Measurements from ENCODE around the gene STYX.

DNA sequence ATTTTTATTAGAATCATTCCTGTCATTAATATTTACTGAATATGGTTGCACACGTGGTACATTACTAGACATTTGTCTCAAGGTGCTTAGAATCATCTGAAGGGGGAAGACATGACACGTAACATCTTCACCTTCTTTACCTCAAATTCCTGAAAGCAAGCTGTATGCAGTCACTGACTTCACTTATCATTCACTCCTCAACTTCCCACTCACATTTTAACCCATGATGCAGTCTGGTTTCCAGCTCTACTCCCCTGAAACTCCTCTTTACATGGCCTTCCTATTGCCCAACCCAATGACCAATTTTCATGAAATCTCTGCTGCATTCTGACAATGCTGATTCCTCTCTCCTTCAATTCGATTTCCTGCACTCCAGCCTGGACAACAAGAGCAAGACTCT lies 28.7 kb upstream of the STYX start:
- TF ChIP-seq, protein P1, sequence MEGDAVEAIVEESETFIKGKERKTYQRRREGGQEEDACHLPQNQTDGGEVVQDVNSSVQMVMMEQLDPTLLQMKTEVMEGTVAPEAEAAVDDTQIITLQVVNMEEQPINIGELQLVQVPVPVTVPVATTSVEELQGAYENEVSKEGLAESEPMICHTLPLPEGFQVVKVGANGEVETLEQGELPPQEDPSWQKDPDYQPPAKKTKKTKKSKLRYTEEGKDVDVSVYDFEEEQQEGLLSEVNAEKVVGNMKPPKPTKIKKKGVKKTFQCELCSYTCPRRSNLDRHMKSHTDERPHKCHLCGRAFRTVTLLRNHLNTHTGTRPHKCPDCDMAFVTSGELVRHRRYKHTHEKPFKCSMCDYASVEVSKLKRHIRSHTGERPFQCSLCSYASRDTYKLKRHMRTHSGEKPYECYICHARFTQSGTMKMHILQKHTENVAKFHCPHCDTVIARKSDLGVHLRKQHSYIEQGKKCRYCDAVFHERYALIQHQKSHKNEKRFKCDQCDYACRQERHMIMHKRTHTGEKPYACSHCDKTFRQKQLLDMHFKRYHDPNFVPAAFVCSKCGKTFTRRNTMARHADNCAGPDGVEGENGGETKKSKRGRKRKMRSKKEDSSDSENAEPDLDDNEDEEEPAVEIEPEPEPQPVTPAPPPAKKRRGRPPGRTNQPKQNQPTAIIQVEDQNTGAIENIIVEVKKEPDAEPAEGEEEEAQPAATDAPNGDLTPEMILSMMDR (conservative IDR thresholded peaks at IDR 0.05; ENCODE audit: low read length) = no peak
- TF ChIP-seq EZH2phosphoT487 (IDR thresholded peaks at IDR 0.05; ENCODE audit: borderline replicate concordance) = no peak
